Measurements from ENCODE around the gene SPDYC. TPM values are rescaled to one million over a fixed set of nuclear protein-coding genes. Genes with fewer than 3 reads are reported as not detected.

Gene SPDYC
- total RNA-seq, 1 experiment from 2014 or later, result not detected

DNA sequence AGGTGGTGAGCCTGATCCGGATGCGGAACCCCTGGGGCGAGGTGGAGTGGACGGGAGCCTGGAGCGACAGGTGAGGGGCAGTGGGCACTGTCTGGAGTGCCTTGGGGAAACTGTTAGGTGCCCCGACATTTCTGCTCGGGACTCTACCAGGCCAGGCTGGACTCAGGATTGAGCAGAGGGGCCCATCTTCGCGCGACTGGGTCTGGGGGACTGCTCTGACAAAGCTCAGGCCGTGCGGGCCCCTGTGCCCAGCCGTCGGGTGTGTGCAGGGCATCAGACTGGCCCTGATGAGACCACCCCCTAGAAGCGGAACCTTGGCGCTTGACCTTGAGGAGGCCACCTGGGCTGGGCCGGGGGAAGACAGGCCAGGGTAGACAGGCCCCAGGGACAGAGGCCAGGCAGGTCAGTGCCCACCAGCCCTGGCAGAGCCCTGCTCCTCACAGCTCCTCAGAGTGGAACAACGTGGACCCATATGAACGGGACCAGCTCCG lies 18.0 kb downstream of the SPDYC start:
- in situ Hi-C loops (cut with HindIII; ENCODE audit: low pct_unique_long_range_greater_than_20kb, low sequenced_read_pairs), result no loop called here
- DNase-seq (ENCODE audit: low read depth), result no peak

DNA sequence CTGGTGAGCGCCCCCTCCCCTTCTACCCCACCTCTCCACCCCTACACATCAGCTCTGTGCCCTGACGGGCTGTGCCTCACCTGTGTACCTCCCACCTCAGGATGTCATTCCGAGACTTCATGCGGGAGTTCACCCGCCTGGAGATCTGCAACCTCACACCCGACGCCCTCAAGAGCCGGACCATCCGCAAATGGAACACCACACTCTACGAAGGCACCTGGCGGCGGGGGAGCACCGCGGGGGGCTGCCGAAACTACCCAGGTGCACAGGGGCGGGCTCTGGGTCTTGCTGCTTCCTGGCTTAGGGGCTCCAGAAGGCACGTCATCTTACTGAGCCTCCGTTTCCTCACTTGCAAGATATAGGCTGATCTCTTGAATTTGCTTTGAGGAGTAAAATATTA lies 18.5 kb downstream of the SPDYC start:
- in situ Hi-C loops (cut with HindIII; ENCODE audit: low pct_unique_long_range_greater_than_20kb, low sequenced_read_pairs), result no loop called here
- no peak for DNase-seq (ENCODE audit: low read depth)

DNA sequence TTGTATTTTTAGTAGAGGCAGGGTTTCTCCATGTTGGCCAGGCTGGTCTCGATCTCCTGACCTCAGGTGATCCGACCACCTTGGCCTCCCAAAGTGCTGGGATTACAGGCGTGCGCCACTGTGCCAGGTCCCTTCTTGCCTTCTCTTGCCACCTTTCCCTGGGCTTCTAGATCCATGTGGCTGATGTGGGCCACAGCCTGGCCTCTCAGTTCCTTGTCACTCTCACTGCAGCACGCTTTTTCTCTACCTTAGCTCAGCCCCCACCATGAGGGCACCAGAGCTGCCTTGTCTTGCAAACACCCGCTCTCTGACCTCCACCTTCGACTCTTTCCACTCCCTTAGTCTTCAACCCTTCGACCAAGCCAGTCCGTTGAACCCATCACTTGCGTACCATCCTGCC lies 19.2 kb downstream of the SPDYC start:
- in situ Hi-C loops (cut with HindIII; ENCODE audit: low pct_unique_long_range_greater_than_20kb, low sequenced_read_pairs), result no loop called here
- DNase-seq (ENCODE audit: low read depth), result no peak

DNA sequence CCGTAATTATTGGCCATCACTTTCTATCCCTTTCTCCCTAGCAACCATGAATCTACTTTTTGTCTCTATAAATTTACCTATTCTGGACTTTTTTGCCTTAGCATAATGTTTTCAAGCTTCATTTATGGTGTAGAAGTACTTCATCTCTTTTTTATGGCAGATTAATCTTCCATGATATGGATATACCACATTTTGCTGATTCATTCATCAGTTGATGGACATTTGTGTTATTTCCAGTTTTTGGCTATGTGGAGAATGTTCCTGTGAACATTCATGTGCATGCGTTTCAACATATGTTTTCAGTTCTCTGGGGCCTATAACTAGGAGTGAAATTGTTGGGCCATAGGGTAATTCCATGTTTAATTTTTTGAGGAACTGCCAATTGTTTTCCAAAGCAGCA lies 24.5 kb downstream of the SPDYC start:
- no peak for DNase-seq (ENCODE audit: low read depth)
- in situ Hi-C loops (cut with HindIII; ENCODE audit: low pct_unique_long_range_greater_than_20kb, low sequenced_read_pairs), result no loop called here

DNA sequence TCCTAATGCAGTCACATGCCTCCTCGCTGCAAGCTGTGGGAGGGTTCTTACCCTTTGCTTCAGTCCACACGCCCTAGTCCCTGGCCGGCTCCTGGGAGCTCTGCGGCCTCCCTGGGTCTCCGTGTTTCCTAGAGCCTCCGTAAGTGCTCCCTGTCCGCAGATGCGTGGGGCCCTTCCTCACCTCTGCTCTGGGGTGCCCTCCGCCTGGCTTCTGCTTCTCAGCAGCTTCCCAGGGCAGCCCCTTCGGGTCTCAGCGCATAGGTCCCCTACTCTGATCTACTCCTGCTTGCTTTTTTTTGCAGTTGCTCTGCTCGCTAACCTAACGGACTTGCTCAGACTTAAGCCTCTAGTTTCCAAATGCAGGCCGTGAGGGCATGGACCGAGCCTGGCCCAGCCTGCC lies 34.1 kb downstream of the SPDYC start:
- DNase-seq (ENCODE audit: low read depth), result no peak
- in situ Hi-C loops (cut with HindIII; ENCODE audit: low pct_unique_long_range_greater_than_20kb, low sequenced_read_pairs), result no loop called here

DNA sequence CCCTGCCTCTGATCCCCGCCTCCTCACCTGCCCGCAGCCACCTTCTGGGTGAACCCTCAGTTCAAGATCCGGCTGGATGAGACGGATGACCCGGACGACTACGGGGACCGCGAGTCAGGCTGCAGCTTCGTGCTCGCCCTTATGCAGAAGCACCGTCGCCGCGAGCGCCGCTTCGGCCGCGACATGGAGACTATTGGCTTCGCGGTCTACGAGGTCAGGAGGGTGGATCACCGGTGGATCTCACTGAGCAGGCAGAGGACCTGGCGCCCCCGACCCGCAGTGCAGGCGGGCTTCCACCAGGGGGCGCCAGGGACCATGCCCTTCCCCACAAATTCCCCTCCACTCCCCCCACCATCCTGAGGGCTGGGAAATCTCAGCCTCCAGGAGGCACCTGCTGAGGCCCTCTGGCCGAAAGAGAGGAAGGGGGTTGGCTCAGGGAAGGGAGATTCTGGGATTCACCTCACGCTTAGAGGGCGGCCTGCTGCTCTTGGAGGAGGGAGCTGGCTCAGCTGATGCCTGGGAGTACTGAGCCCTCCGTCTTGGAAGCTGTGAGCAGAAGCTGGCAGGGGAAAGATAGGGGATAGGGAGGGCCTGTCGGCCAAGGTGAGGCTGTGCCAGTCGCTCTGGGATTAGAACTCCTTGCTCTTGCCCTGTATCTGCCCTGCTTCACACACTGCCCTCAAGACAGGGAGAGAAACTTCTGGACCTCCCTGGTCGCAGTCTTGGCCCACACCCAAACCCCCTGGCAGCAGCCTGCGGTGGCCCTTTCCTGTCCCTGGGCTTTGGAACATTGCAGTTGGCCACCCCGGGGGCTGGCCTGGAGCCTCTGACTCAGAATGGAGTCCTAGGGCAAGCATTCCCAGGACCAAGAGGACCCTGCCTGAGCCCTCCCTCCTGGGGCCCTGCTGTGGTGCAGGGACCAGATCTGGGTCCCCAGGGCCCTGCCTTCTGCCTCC lies 34.9 kb downstream of the SPDYC start:
- in situ Hi-C loops (cut with HindIII; ENCODE audit: low pct_unique_long_range_greater_than_20kb, low sequenced_read_pairs), result no loop called here
- peak; percentile 36 for DNase-seq (ENCODE audit: low read depth)

DNA sequence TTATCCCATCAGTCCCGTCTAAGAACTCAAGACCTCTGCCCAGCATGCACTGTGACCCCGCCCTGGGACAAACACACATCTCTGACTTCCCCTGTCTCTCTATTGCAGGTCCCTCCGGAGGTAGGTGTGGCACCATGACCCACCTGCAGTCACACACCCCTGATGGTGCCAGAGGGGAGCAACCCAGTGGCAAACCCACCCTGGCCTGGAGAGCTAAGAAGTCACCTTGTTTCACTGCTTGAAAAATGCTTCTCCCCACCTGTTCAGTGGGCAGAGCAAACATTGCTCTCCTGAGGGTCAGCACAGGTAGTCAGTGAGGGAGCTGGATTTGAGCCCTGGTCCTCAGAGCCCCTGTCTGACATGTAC lies 35.6 kb downstream of the SPDYC start:
- in situ Hi-C loops (cut with HindIII; ENCODE audit: low pct_unique_long_range_greater_than_20kb, low sequenced_read_pairs), result no loop called here

DNA sequence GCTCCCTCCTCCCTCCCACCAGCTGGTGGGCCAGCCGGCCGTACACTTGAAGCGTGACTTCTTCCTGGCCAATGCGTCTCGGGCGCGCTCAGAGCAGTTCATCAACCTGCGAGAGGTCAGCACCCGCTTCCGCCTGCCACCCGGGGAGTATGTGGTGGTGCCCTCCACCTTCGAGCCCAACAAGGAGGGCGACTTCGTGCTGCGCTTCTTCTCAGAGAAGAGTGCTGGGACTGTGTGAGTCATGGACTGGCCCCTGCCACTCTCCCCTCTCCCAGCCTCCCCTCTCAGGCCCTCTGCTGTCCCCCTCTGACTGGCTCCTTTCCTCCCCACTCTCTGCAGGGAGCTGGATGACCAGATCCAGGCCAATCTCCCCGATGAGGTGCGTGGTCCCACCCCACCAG lies 36.4 kb downstream of the SPDYC start:
- DNase-seq (ENCODE audit: low read depth), result no peak
- in situ Hi-C loops (cut with HindIII; ENCODE audit: low pct_unique_long_range_greater_than_20kb, low sequenced_read_pairs), result no loop called here

More for the DNA sequence above, 35.6 kb downstream of the SPDYC start:
- no peak for DNase-seq (ENCODE audit: low read depth)

DNA sequence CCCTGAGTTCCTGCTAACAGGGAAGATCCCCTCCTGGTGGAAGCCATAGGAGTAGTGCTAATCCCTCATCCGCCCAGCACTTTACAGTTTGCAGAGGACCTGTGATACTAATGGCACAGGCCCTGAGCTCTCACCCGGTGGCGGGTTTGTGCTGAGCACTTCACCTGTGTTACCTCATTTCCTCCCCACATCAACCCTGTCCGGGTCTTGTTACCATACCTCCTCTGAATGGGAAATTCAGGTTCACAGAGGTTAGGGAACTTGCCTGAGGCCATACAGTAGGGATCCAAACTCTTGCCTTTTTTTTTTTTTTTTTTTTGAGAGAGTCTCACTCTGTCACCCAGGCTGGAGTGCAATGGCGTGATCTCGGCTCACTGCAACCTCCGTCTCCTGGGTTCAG lies 36.9 kb downstream of the SPDYC start:
- DNase-seq (ENCODE audit: low read depth), result no peak
- in situ Hi-C loops (cut with HindIII; ENCODE audit: low pct_unique_long_range_greater_than_20kb, low sequenced_read_pairs), result no loop called here

DNA sequence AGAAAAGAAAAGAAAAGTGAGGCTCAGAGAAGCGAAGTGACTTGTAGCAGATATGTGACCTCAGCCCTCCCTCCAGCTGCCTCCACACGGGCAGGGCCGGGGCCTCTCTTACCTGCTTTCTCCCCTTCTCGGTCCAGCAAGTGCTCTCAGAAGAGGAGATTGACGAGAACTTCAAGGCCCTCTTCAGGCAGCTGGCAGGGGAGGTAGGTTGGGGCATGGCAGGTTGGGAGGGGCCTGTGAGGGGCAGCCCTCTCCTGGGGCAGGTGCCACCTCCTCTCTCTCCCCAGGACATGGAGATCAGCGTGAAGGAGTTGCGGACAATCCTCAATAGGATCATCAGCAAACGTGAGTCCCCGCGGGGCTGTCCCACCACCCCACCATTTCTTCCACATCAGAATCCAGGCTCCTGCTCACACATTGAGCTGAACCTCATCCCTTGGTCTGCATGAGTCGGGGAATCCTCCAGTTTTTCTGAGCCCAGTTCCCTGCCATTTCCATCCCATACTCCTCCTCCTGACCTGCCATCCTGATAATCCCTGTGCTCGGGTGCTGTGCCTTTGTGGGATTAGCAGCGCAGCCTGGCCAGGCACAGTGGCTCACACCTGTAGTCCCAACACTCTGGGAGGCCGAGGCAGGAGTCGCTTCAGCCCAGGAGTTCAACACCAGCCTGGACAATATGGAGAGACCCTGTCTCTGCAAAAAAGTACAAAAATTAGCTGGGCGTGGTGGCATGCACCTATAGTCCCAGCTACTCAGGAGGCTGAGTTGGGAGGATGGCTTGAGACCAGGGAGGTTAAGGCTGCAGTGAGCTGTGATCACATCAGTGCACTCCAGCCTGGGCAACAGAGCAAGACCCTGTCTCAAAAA lies 38.1 kb downstream of the SPDYC start:
- DNase-seq (ENCODE audit: low read depth), result no peak
- in situ Hi-C loops (cut with HindIII; ENCODE audit: low pct_unique_long_range_greater_than_20kb, low sequenced_read_pairs), result no loop called here

DNA sequence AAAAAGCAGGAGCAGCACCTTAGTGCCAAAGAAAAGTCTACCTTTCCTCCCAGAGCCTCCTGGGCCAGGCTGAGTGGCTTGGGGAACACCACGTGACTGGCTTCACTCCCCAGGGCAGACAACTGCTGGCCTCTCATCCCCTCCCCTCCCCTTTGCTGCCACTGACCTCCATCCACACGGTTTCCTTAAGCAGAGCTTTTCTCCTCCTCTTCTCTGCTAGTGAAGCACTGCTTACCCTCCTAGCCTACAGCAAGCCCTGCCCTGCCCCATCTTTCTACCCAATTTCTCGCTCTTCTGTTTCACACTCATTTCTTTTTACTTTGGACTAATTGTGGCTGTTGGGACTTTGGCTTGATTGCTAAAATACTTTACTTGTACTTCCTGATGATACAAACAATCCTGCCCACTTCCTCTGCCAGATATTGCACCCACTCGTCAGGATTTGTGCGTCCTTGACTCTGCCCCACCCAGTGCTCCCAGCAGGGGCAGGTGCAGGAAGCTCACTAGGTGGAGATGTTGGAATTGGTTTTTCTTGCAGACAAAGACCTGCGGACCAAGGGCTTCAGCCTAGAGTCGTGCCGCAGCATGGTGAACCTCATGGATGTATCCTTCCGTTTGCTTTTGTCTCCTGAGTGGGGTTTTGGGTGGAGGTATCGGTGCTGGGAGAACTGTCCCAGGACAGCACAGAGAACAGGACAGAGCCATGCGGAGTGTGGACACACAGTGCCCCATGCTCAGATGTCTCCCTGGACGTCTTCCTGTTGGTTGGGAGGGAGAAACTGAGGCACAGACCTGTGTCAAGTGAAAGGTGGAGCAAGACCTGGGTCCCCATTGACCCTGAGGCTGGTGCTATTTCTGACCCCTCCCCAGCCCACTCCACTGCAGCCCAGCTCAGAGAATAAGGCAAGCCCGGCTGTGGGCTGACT lies 39.0 kb downstream of the SPDYC start:
- no peak for DNase-seq (ENCODE audit: low read depth)
- in situ Hi-C loops (cut with HindIII; ENCODE audit: low pct_unique_long_range_greater_than_20kb, low sequenced_read_pairs), result no loop called here

DNA sequence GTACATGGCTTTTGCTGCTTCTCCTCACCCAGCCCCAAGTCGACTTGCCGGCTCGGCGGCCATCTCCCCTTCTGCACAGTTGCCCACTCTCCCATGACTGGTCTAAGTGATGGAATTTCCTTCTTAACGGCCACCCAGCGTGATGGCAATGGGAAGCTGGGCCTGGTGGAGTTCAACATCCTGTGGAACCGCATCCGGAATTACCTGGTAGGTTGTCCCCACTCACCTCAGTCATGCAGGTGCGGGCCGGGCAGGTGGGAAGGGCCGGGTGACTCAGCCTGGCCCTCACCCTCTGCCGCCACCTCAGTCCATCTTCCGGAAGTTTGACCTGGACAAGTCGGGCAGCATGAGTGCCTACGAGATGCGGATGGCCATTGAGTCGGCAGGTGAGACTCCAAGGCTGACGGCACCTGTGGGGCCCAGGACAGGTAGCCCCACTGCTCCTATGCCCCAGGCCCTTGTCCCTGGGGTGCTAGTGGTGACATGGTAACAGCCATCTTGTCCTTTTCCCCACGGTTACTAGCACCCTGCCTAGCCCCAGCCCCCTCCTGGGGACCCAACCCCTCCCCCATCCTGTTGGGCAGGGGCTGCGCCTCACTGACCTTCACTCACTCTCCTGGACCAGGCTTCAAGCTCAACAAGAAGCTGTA lies 39.8 kb downstream of the SPDYC start:
- DNase-seq (ENCODE audit: low read depth), result no peak
- in situ Hi-C loops (cut with HindIII; ENCODE audit: low pct_unique_long_range_greater_than_20kb, low sequenced_read_pairs), result no loop called here

DNA sequence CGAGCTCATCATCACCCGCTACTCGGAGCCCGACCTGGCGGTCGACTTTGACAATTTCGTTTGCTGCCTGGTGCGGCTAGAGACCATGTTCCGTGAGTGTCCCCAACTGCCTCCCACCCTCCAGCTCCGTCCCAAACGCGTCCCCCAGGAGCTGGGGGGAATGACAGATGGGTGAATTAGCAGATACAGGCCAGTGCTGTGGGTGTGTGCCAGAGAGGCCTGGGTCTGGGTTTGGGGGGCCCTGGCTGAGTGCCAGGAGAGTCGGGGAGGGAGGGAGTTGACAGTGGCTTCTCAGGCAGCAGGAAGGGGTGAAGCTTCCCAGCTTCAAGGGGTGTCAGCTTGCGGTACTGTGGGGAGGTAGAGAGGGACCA lies 40.3 kb downstream of the SPDYC start:
- in situ Hi-C loops (cut with HindIII; ENCODE audit: low pct_unique_long_range_greater_than_20kb, low sequenced_read_pairs), result no loop called here
- no peak for DNase-seq (ENCODE audit: low read depth)

DNA sequence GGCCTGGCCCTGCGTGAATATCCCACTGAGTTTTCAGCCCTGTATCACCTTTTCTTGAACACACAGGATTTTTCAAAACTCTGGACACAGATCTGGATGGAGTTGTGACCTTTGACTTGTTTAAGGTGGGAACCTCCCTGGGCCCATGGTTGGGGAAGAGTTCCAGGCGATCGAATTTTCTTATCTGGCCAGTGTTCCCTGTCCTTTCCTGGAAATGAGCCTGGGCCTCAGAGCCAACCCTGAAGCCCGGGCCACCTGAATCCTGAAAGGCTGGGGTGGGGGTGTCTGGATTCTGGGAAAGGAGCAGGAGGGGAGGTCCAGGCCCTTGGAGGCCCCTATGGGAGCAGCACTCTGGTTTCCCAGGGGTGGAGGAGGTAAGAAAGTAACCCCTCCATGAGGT lies 40.7 kb downstream of the SPDYC start:
- DNase-seq (ENCODE audit: low read depth), result no peak
- in situ Hi-C loops (cut with HindIII; ENCODE audit: low pct_unique_long_range_greater_than_20kb, low sequenced_read_pairs), result no loop called here

DNA sequence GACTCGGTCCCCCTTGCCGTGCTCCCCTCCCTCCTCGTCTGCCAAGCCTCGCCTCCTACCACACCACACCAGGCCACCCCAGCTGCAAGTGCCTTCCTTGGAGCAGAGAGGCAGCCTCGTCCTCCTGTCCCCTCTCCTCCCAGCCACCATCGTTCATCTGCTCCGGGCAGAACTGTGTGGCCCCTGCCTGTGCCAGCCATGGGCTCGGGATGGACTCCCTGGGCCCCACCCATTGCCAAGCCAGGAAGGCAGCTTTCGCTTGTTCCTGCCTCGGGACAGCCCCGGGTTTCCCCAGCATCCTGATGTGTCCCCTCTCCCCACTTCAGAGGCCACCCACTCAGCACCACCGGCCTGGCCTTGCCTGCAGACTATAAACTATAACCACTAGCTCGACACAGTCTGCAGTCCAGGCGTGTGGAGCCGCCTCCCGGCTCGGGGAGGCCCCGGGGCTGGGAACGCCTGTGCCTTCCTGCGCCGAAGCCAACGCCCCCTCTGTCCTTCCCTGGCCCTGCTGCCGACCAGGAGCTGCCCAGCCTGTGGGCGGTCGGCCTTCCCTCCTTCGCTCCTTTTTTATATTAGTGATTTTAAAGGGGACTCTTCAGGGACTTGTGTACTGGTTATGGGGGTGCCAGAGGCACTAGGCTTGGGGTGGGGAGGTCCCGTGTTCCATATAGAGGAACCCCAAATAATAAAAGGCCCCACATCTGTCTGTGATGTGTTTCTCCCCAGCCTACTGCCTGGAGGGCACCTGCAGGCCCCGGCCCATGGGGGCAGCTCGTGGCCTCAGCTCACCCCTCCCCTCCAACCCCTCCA lies 41.5 kb downstream of the SPDYC start:
- in situ Hi-C loops (cut with HindIII; ENCODE audit: low pct_unique_long_range_greater_than_20kb, low sequenced_read_pairs), result no loop called here
- DNase-seq (ENCODE audit: low read depth), result no peak

DNA sequence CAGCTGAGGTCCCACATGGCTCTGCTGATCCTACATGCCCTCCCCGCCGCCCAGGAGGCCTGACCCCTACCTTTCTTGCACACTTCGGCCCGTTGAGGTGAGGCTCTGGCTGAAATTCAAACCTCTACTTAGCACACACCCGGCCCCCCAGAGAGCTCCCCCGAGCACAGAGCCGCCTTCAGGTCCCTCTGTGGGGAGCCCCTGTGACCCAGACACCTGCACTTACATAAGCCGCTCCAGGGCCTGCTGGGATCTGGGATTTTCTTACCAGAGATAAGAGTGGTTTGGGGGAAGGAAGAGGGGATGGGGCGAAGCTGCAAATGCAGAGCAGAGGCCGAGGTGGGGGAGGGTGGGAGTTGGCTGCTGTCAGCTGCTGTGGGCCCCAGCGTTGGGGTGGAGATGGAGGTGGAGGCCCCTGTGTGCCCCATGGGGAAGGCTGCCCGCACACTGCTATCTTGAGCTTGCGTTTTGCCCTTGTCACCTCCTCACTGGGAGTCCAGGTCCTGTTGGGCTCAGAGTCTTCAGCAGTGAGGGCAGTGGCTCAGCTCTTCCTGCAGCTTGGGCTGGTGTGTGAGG lies 42.3 kb downstream of the SPDYC start:
- no peak for DNase-seq (ENCODE audit: low read depth)
- in situ Hi-C loops (cut with HindIII; ENCODE audit: low pct_unique_long_range_greater_than_20kb, low sequenced_read_pairs), result no loop called here

Measured in Caki2 (cell line).